K562 (cell line): ENCODE results near the gene IDH2. TPM values are rescaled to one million over a fixed set of nuclear protein-coding genes. Genes with fewer than 3 reads are reported as not detected.

Experiments used
- ATAC-seq: fragments of 200-7000 bp; cut with Tn5 transposase; 3 replicates; pipeline ENCODE4 v1.9.1; 2020; ENCODE audit warnings: moderate library complexity
- BruUV-seq: library from RNA; stranded (reverse); fragments of 400-500 nt; replicated peaks from 2 replicates; lab custom pipeline; 2021; lab: Mats Ljungman, UMichigan
- CTCF ChIA-PET: fragments of 300-600 bp; formaldehyde crosslinking; extraction: SDS; loops from one replicate; lab custom pipeline; 2021; ENCODE audit warnings: low intra/inter-chr PET ratio; lab: Yijun Ruan, JAX
- POLR2A ChIA-PET: fragments of 300-600, 350-650 bp; sonication (Branson Sonifier 250); formaldehyde crosslinking; extraction: SDS; loops from one replicate; lab custom pipeline; 2021; ENCODE audit warnings: antibody characterized with exemption, inconsistent platforms; lab: Yijun Ruan, JAX
- DNase-seq, 4 experiments: peaks; one replicate each; pipeline versions ENCODE4 v3.0.0 to v3.0.0-alpha.2; 2011 to 2018; ENCODE audit warnings: low spot score in 3 of 4, mixed read lengths in 3 of 4; ENCODE audit errors: extremely low read depth in 1 of 4
- FAIRE-seq: peaks from 2 replicates; lab custom pipeline; 2011; peaks lifted over from hg19 to GRCh38; lab: Jason Lieb, UNC
- H2AFZ ChIP-seq: 2 replicates; pipeline ENCODE4 v1.6.0; 2011; ENCODE audit warnings: low read depth, low read length, control low read depth, inconsistent platforms
- H3K27ac ChIP-seq: fragments of 200-600 bp; 3 replicates; pipeline ENCODE4 v1.8.0; 2011; ENCODE audit warnings: low read depth, mild to moderate bottlenecking, control low read depth, inconsistent platforms, low read length, moderate library complexity, mixed read lengths; ENCODE audit errors: extremely low read depth
- H3K27me3 ChIP-seq, 2 experiments: fragments of 300-600 bp in 1 of 2; 2 replicates in 1 of 2; 3 replicates in 1 of 2; pipeline versions ENCODE4 v1.6.0 to v1.8.0; 2011; ENCODE audit warnings: inconsistent platforms in 2 of 2, low read length in 2 of 2, mild to moderate bottlenecking in 1 of 2, mixed read lengths in 1 of 2, moderate library complexity in 1 of 2; ENCODE audit not compliant: control insufficient read depth in 2 of 2, insufficient read depth in 2 of 2
- H3K36me3 ChIP-seq: fragments of 300-600 bp; 3 replicates; pipeline ENCODE4 v1.8.0; 2011; ENCODE audit warnings: mild to moderate bottlenecking, low read length, inconsistent platforms; ENCODE audit not compliant: control insufficient read depth, insufficient read depth
- H3K4me1 ChIP-seq, 2 experiments: fragments of 200-600 bp in 1 of 2; replicated peaks in 1 of 2; 2 replicates in 1 of 2; 3 replicates in 1 of 2; pipeline versions ENCODE4 v1.5.1 to v1.8.0; 2011; ENCODE audit warnings: inconsistent platforms in 2 of 2, low read length in 2 of 2, mild to moderate bottlenecking in 1 of 2, mixed read lengths in 1 of 2, moderate library complexity in 1 of 2; ENCODE audit not compliant: control insufficient read depth in 2 of 2, insufficient read depth in 2 of 2
- H3K4me2 ChIP-seq: 2 replicates; pipeline ENCODE4 v1.6.1; 2011; ENCODE audit warnings: low read length, control low read depth, inconsistent platforms, mixed read lengths; ENCODE audit not compliant: insufficient read depth
- H3K4me3 ChIP-seq: fragments of 200-600 bp; sonication (generic), shearing (Covaris generic); 2 replicates; pipeline ENCODE4 v1.5.1; 2016; ENCODE audit warnings: control low read depth, inconsistent platforms
- H3K79me2 ChIP-seq: fragments of 200-600 bp; 3 replicates; pipeline ENCODE4 v1.8.0; 2011; ENCODE audit warnings: low read length, inconsistent platforms; ENCODE audit not compliant: control insufficient read depth, insufficient read depth
- H3K9ac ChIP-seq, 2 experiments: 2 replicates each; pipeline versions ENCODE4 v1.6.0 to v1.6.1; 2011; ENCODE audit warnings: low read depth in 2 of 2, low read length in 2 of 2, control low read depth in 1 of 2, inconsistent platforms in 1 of 2, mild to moderate bottlenecking in 1 of 2, mixed read lengths in 1 of 2; ENCODE audit not compliant: insufficient read depth in 1 of 2
- H3K9me1 ChIP-seq: one replicate; pipeline ENCODE4 v1.6.0; 2011; ENCODE audit warnings: inconsistent platforms, mild to moderate bottlenecking, low read length, moderate library complexity; ENCODE audit not compliant: control insufficient read depth, insufficient read depth
- H3K9me3 ChIP-seq: replicated peaks from 2 replicates; pipeline ENCODE4 v1.5.1; 2011; ENCODE audit warnings: low read depth, low read length, inconsistent platforms; ENCODE audit not compliant: control insufficient read depth, insufficient read depth
- H4K20me1 ChIP-seq: replicated peaks from 2 replicates; pipeline ENCODE4 v1.6.1; 2011; ENCODE audit warnings: low read length, inconsistent platforms, mixed read lengths; ENCODE audit not compliant: control insufficient read depth, insufficient read depth
- BACH1 ChIP-seq: fragments of 200-800 bp; sonication (Bioruptor generic); IDR thresholded peaks from 2 replicates; pipeline ENCODE4 v1.6.1; 2016; ENCODE audit warnings: missing genetic modification characterization, missing compliant biosample characterization
- C11orf30 ChIP-seq: fragments of 450-650 bp; IDR thresholded peaks from 2 replicates; pipeline ENCODE4 v1.6.1; 2016; ENCODE audit warnings: low read depth, mild to moderate bottlenecking
- CREM ChIP-seq: IDR thresholded peaks from 2 replicates; pipeline ENCODE4 v1.6.1; 2014; ENCODE audit warnings: antibody characterized with exemption, low read depth
- DACH1 ChIP-seq: fragments of 450-650 bp; IDR thresholded peaks from 2 replicates; pipeline ENCODE4 v1.6.1; 2018; ENCODE audit not compliant: partially characterized antibody
- FOXK1 ChIP-seq: sonication (generic); formaldehyde crosslinking; IDR thresholded peaks from 2 replicates; pipeline ENCODE4 v1.8.0; 2022; ENCODE audit warnings: missing genetic modification reagents, mild to moderate bottlenecking, borderline replicate concordance
- KHSRP ChIP-seq: fragments of 450-650 bp; IDR thresholded peaks from 2 replicates; pipeline ENCODE4 v1.6.1; 2017
- LEF1 ChIP-seq: fragments of 450-650 bp; IDR thresholded peaks from 2 replicates; pipeline ENCODE4 v1.6.1; 2016; ENCODE audit warnings: mild to moderate bottlenecking
- MTA3 ChIP-seq: fragments of 450-650 bp; formaldehyde crosslinking; IDR thresholded peaks from 2 replicates; pipeline ENCODE4 v1.6.1; 2017; ENCODE audit warnings: mild to moderate bottlenecking, borderline replicate concordance
- NRF1 ChIP-seq, 2 experiments: fragments of 450-650 bp; IDR thresholded peaks in 1 of 2; conservative IDR thresholded peaks in 1 of 2; 2 replicates each; pipeline ENCODE4 v1.6.1; 2014; ENCODE audit warnings: mild to moderate bottlenecking in 2 of 2
- POLR2AphosphoS5 ChIP-seq: IDR thresholded peaks from 2 replicates; pipeline ENCODE4 v1.6.1; 2011; ENCODE audit warnings: mild to moderate bottlenecking, low read depth, low read length, moderate library complexity; ENCODE audit not compliant: control insufficient read depth, insufficient read depth
- POLR2B ChIP-seq: fragments of 450-650 bp; IDR thresholded peaks from 2 replicates; pipeline ENCODE4 v1.6.1; 2018; ENCODE audit warnings: low read depth; ENCODE audit not compliant: partially characterized antibody
- PTTG1 ChIP-seq: fragments of 450-650 bp; IDR thresholded peaks from 2 replicates; pipeline ENCODE4 v1.6.1; 2016; ENCODE audit warnings: low read depth, mild to moderate bottlenecking, missing genetic modification characterization, missing compliant biosample characterization
- SAP30 ChIP-seq: fragments of 200-600 bp; sonication (generic); IDR thresholded peaks from 2 replicates; pipeline ENCODE4 v1.6.1; 2012; ENCODE audit warnings: borderline replicate concordance, low read depth, mild to moderate bottlenecking, moderate library complexity, low read length, control low read depth, inconsistent platforms; ENCODE audit not compliant: insufficient read depth, poor library complexity, severe bottlenecking
- SMC3 ChIP-seq: conservative IDR thresholded peaks from 2 replicates; pipeline ENCODE4 v1.6.1; 2011; ENCODE audit warnings: low read depth, low read length, improper control_type of control experiment; ENCODE audit not compliant: insufficient read depth
- SRSF3 ChIP-seq: fragments of 200-400 bp; formaldehyde crosslinking; IDR thresholded peaks from 2 replicates; pipeline ENCODE4 v1.6.1; 2016; ENCODE audit warnings: mild to moderate bottlenecking, low read length, moderate library complexity; ENCODE audit not compliant: insufficient read depth
- TBL1XR1 ChIP-seq, 2 experiments: IDR thresholded peaks; 2 replicates each; pipeline ENCODE4 v1.6.1; 2012; ENCODE audit warnings: improper control_type of control experiment in 2 of 2, low read length in 2 of 2, mild to moderate bottlenecking in 1 of 2
- ZNF785 ChIP-seq: fragments of 250-450 bp; sonication (Bioruptor Pico); IDR thresholded peaks from 2 replicates; pipeline ENCODE4 v1.4.0; 2020; ENCODE audit warnings: mild to moderate bottlenecking
- WGBS: fragments of 100-300 bp; shearing (Covaris generic); methylation state at CpG from one replicate; pipeline ENCODE4 v1.1.6; 2016; ENCODE audit warnings: low coverage, mixed read lengths; ENCODE audit not compliant: insufficient coverage; ENCODE audit errors: missing lambda C conversion rate; 5-methylcytosine and 5-hydroxymethylcytosine counted together
- in situ Hi-C: fragments of 300-500 bp; cut with MboI; formaldehyde crosslinking; loops from 4 replicates; pipeline ENCODE4 v1.15.0; 2018; ENCODE audit warnings: inconsistent platforms, mixed read lengths
- intact Hi-C: fragments of 100-400 bp; cut with micrococcal nuclease; formaldehyde crosslinking; loops from 2 replicates; pipeline ENCODE4 v1.14.2; 2022
- polyA plus RNA-seq, 8 experiments: library from polyadenylated mRNA; depleted of rRNA in 4 of 8; stranded (reverse) in 5 of 8; unstranded in 3 of 8; fragments of >200 nt; fragmentation: Nextera tagmentation in 2 of 8; fragmentation: Illumina TruSeq in 1 of 8; extraction: Ambion mirVana in 2 of 8; extraction: Trizol in 1 of 8; gene quantifications; 2 replicates each; pipeline versions ENCODE4 v1.2.1 to v1.2.3, GENCODE V29; 2011 to 2014; ENCODE audit warnings: inconsistent platforms in 1 of 8, missing spikeins in 1 of 8
- total RNA-seq, 7 experiments: library from RNA; depleted of rRNA in 6 of 7; stranded (reverse); fragments of >200 nt in 6 of 7; fragmentation: Illumina TruSeq in 2 of 7; extraction: Trizol in 2 of 7; gene quantifications; 2 replicates each; pipeline versions ENCODE4 v1.2.1 to v1.2.3, GENCODE V29; 2011 to 2021; ENCODE audit warnings: low replicate concordance in 1 of 7
- TF ChIP-seq, protein P1 (sequence below): sonication (generic); formaldehyde crosslinking; IDR thresholded peaks from 2 replicates; pipeline ENCODE4 v1.8.1; 2023; ENCODE audit warnings: mild to moderate bottlenecking, missing genetic modification reagents
- TF ChIP-seq, protein P2 (sequence below): fragments of 200-800 bp; sonication (Bioruptor generic); IDR thresholded peaks from 2 replicates; pipeline ENCODE4 v1.6.1; 2017; ENCODE audit warnings: missing genetic modification characterization, missing compliant biosample characterization
- TF ChIP-seq, protein P3 (sequence below), 2 experiments: fragments of 450-650 bp in 1 of 2; sonication (generic) in 1 of 2; formaldehyde crosslinking; conservative IDR thresholded peaks; 2 replicates each; pipeline versions ENCODE4 v1.4.0 to v1.8.1; 2020 to 2022; ENCODE audit warnings: mild to moderate bottlenecking in 1 of 2, missing genetic modification reagents in 1 of 2

IDH2 gene
- total and polyA plus RNA-seq, 9 of the 15 experiments (the other 6 are each of a cell fraction or from before 2014, with no cell fraction given), result 0.70 to 99.9 (median 59.2) TPM

DNA sequence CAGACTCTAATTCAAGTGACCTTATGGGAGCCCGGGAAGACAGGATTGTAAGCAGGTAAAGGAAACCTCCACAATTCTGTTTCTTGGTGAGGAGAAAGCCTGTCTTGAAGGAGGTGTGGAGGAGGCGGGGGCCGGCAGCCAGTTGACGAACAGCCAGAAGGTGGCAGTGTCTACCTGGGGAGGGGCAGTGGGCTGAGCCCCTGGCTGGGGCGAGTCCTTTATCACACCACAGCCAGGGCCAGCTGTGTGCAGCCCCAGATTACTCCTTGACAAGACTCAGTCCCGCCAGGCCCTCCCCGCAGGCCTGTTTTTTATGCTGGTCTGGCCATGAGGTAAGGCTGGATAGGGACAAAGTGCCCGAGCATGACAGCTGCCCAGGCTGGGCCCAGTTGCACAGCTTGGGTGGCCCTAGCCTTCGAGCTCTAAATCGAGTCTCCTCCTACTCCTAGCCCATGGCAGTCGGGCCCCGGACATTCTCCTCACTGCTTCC, 40.9 kb upstream of the IDH2 start:
- H3K79me2 ChIP-seq, result no peaks in the 10 kb centered on the region
- CTCF ChIA-PET, result interaction anchor here (0.6 to 1.4 kb wide), 14 partner anchors 59 to 889 kb away, joined by 3 to 8 read pairs (median 3); no protein-coding TSS in a partner anchor
- in situ Hi-C loops, result no loop called here
- 0 out of 2 replicates have a peak, but pooled peaks cover 3% of the 10 kb centered on the region for H3K9me3 ChIP-seq
- POLR2A ChIA-PET, result interaction anchor here (0.6 to 1.1 kb wide), 8 partner anchors 8 to 567 kb away, joined by 3 to 4 read pairs (median 4); partner anchors contain the start of genes CIB1 and GDPGP1
- H3K27me3 ChIP-seq, result no peaks in the 10 kb centered on the region
- H3K4me1 ChIP-seq, result peaks cover 28 to 35% of the 10 kb centered on the region in 2 experiments
- H3K9ac ChIP-seq, result peak overlapping the region; percentile 57 to 88
- FAIRE-seq, result peak; percentile 87
- no peaks in the 10 kb centered on the region for H4K20me1 ChIP-seq
- H3K36me3 ChIP-seq, result no peaks in the 10 kb centered on the region
- DNase-seq, result peak; percentile 96 to 98 (median 97)
- H3K9me1 ChIP-seq, result no peaks in the 10 kb centered on the region
- intact Hi-C loops, result loop anchor here (1.0 kb wide), 4 partner anchors 78 to 339 kb away; partner anchors contain the start of gene CIB1
- WGBS, result 0% methylated on average over 12 of the region's 12 CpGs
- H3K4me2 ChIP-seq, result peak overlapping the region; percentile 54
- H2AFZ ChIP-seq, result peak overlapping the region; percentile 88
- no peak overlapping the region for H3K4me3 ChIP-seq
- no TSS peak for BruUV-seq
- H3K27ac ChIP-seq, result peak overlapping the region; percentile 83
- peak; percentile 98 for ATAC-seq
- peak; percentile 84 to 87 for TF ChIP-seq TBL1XR1 (IDR thresholded peaks at IDR 0.05; ENCODE audit: low read length in 2 of 2)
- TF ChIP-seq BACH1 (tag), result no peak; the same call in 1 of the 2 replicates
- TF ChIP-seq CREM, result peak; percentile 74
- no peak for TF ChIP-seq C11orf30
- no peak for TF ChIP-seq PTTG1
- peak; percentile 66 for TF ChIP-seq SAP30
- TF ChIP-seq LEF1, result peak; percentile 26; the same call in 1 of the 2 replicates
- TF ChIP-seq POLR2AphosphoS5, result peak; percentile 97
- TF ChIP-seq FOXK1 (CRISPR knock-in tag), result no peak
- no peak for TF ChIP-seq SRSF3
- TF ChIP-seq DACH1, result peak; percentile 93
- TF ChIP-seq, protein P1, sequence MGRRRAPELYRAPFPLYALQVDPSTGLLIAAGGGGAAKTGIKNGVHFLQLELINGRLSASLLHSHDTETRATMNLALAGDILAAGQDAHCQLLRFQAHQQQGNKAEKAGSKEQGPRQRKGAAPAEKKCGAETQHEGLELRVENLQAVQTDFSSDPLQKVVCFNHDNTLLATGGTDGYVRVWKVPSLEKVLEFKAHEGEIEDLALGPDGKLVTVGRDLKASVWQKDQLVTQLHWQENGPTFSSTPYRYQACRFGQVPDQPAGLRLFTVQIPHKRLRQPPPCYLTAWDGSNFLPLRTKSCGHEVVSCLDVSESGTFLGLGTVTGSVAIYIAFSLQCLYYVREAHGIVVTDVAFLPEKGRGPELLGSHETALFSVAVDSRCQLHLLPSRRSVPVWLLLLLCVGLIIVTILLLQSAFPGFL (CRISPR knock-in tag), result 0 out of 2 replicates have a peak, but pooled peaks have one; percentile 72
- TF ChIP-seq POLR2B, result no peak
- TF ChIP-seq MTA3, result no peak; the same call in 1 of the 2 replicates
- TF ChIP-seq SMC3, result peak; percentile 93
- peak; percentile 61 to 63 for TF ChIP-seq NRF1 (conservative IDR thresholded peaks at IDR 0.05 in 1 of 2, IDR thresholded peaks at IDR 0.05 in 1 of 2)
- no peak for TF ChIP-seq KHSRP
- TF ChIP-seq, protein P2, sequence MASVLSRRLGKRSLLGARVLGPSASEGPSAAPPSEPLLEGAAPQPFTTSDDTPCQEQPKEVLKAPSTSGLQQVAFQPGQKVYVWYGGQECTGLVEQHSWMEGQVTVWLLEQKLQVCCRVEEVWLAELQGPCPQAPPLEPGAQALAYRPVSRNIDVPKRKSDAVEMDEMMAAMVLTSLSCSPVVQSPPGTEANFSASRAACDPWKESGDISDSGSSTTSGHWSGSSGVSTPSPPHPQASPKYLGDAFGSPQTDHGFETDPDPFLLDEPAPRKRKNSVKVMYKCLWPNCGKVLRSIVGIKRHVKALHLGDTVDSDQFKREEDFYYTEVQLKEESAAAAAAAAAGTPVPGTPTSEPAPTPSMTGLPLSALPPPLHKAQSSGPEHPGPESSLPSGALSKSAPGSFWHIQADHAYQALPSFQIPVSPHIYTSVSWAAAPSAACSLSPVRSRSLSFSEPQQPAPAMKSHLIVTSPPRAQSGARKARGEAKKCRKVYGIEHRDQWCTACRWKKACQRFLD, result peak; percentile 92
- no peak for TF ChIP-seq ZNF785 (CRISPR knock-in tag)
- TF ChIP-seq, protein P3, sequence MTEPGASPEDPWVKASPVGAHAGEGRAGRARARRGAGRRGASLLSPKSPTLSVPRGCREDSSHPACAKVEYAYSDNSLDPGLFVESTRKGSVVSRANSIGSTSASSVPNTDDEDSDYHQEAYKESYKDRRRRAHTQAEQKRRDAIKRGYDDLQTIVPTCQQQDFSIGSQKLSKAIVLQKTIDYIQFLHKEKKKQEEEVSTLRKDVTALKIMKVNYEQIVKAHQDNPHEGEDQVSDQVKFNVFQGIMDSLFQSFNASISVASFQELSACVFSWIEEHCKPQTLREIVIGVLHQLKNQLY (CRISPR knock-in tag; conservative IDR thresholded peaks at IDR 0.05), result no peak
